Measurements from ENCODE around the gene CRX.
"Not testable (repeated sequence)": the region's sequence is repeated elsewhere in the genome, so short reads cannot be mapped to it uniquely, and the experiment has no call there.

DNA sequence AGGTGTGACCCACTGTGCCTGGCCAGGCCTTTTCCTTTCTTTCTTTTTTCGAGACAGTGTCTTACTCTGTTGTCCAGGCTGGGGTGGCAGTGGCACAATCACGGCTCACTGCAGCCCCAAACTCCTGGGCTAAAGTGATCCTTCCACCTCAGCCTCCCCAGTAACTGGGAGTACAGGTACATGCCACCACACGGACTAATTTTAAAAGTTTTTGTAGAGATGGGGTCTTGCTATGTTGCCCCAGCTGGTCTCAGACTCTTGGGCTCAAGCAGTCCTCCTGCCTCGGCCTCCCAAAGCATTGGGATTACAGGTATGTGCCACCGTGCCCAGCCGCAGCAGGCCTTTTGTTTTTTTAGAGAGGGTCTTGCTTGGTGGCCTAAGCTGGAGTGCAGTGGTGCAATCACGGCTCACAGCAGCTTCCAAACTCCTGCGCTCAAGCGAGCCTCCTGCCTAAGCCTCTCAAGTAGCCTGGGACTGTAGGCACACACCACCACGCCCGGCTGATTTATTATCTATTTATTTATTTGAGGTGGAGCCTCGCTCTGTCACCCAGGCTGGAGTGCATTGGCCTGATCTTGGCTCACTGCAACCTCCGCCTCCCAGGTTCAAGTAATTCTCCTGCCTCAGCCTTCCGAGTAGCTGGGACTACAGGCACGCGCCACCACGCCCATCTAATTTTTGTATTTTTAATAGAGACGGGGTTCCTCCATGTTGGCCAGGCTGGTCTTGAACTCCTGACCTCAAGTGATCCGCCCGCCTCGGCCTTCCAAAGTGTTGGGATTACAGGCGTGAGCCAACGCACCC lies 44.3 kb upstream of the CRX start:
- TF ChIP-seq, protein P1, sequence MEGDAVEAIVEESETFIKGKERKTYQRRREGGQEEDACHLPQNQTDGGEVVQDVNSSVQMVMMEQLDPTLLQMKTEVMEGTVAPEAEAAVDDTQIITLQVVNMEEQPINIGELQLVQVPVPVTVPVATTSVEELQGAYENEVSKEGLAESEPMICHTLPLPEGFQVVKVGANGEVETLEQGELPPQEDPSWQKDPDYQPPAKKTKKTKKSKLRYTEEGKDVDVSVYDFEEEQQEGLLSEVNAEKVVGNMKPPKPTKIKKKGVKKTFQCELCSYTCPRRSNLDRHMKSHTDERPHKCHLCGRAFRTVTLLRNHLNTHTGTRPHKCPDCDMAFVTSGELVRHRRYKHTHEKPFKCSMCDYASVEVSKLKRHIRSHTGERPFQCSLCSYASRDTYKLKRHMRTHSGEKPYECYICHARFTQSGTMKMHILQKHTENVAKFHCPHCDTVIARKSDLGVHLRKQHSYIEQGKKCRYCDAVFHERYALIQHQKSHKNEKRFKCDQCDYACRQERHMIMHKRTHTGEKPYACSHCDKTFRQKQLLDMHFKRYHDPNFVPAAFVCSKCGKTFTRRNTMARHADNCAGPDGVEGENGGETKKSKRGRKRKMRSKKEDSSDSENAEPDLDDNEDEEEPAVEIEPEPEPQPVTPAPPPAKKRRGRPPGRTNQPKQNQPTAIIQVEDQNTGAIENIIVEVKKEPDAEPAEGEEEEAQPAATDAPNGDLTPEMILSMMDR (conservative IDR thresholded peaks at IDR 0.05) = not testable (repeated sequence)
- not testable (repeated sequence) for TF ChIP-seq ZFX (IDR thresholded peaks at IDR 0.05)

All from C4-2B (cell line).